DMS53 (cell line): ENCODE data around the gene CHRNB4.
"Not testable (repeated sequence)": the region's sequence is repeated elsewhere in the genome, so short reads cannot be mapped to it uniquely, and the experiment has no call there.

Source experiments
- DNase-seq: peaks from one replicate; lab custom pipeline; 2025; lab: John Stamatoyannopoulos, UW

The CHRNB4 gene

DNA sequence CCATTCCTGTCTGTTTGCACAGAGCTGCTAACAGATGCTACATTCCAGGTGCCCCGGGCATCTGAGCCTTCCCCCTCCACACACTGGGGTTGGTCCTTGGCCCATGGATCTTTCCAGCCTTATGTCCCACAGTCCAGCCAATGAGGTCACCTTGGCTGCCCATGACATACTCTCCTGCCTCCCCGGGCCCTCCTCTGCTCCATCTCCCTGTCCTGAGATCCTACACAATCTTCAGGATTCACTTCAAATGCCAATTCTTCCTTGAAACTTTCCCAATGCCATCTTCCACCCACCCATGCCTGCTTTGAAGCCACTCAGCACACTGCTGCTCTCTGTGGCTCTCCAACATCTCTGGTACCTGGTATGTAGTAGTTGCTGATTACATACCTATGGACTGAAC is 24.5 kb downstream of the CHRNB4 start:
- no peak for DNase-seq

DNA sequence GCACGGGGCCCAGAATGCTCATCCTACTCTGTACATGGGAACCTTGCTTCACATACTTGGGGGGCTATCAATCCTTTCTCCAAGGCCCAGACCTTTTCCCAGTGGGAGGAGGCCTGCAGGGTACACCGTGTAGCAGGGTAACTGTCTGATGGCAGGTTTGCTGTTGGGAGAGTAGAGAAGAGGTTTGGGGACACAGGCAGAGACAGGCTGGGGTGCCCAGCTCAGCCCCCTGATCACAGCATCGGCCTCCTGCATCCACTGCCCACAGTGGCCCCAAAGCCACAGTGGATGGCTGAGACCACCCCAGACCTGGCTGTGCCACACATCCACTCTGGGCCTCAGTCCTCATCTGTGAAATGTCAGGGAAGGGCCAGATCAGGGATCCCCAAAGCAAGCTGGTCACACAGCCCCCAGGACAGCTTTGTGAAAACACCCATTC is 25.8 kb downstream of the CHRNB4 start:
- DNase-seq, result no peak

DNA sequence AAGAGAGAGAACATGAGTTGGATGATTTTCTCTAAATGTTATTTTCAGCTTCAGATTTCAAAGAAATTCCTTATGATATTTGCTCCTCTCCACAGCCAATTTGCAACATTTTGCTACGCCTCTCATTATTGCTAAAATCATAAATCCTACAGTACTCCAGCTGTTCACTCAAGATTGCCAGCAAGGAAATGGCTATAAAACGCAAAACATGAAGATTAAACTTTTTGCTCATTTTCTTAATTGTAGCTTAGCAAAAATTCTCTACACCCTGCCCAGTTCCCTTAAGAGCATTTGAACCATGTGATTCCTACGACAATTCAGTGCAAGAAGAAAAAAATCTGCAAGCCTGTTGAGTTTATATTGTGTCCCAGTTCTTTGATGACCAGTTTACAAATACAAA is 27.0 kb downstream of the CHRNB4 start:
- DNase-seq, result no peak

DNA sequence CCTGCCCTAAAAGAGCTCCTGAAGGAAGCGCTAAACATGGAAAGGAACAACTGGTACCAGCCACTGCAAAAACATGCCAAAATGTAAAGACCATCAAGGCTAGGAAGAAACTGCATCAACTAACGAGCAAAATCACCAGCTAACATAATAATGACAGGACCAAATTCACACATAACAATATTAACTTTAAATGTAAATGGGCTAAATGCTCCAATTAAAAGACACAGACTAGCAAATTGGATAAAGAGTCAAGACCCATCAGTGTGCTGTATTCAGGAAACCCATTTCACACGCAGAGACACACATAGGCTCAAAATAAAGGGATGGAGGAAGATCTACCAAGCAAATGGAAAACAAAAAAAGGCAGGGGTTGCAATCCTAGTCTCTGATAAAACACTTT is 31.5 kb downstream of the CHRNB4 start:
- DNase-seq, result not testable (repeated sequence)

DNA sequence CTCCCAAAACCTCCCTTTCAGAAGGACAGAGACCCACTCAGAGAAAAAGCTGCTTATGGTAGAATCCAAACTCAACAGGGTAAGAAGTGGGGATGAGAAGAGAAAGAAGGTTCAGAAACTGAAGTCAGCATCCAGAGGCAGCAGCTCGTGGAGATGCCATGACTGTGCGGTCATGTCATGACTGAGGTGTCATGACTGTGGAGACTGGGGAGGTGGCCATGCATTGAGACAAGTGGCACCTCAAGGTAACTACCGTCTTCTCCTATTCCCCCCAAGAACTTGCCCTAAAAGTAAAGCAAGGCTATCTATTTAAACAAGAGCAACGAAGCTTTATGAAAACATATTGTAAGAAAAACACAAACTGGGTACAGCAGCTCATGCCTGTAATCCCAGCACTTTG is 35.3 kb downstream of the CHRNB4 start:
- no peak for DNase-seq

DNA sequence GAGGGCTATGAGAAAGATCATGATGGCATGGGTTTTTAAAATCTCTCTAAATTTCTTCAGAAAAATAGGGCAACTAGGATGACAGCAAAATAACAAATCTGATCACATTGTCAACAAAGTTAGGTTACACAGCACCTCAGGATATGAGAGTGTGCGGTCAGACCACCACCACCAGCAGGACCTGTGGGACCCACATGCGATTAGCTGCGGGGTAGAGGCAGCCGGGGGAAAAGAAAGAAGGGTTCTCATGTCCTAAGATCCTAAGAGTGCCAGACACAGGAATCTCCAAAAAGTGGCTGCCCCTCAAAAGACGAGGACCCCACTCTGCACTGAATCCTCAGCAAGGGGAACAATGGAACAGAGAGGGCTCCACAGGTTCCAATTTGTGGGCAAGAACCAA is 35.8 kb downstream of the CHRNB4 start:
- no peak for DNase-seq

DNA sequence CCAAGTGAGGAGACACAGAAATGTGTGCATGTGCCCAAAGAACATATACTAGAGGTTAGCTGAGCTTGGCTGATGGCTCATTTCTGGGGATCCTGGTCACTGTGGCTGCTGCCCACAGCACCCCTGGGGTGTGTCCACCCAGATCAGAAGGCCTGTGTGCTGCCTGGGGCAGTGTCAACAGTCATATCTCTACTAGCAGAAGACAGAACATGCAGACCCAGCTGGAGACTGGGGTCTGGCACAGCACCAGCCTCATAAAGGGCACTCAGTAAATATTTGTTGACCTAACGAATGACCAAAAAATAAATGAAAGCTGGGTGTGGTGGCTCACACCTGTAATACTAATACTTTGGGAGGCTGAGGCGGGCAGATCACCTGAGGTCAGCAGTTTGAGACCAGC is 36.6 kb downstream of the CHRNB4 start:
- DNase-seq, result no peak

DNA sequence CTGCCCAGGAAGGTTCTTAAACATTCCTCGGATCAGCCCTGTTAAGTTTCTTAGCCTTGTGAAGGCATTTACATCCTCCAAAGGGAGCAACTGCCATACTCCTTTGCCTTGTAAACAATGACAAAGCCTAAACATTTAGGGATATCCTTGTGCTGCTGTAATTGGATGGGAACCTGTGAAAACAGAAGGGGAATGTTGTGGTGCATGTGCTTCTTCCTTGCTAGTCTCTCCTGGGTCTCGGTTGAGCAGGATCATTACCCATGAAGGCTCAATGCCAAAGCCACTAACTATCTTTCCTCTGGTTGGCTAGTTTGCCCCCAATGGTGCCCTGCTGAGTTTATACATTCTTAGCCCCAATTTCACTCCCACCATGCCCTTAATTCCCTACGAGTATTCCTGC is 37.5 kb downstream of the CHRNB4 start:
- DNase-seq, result no peak

DNA sequence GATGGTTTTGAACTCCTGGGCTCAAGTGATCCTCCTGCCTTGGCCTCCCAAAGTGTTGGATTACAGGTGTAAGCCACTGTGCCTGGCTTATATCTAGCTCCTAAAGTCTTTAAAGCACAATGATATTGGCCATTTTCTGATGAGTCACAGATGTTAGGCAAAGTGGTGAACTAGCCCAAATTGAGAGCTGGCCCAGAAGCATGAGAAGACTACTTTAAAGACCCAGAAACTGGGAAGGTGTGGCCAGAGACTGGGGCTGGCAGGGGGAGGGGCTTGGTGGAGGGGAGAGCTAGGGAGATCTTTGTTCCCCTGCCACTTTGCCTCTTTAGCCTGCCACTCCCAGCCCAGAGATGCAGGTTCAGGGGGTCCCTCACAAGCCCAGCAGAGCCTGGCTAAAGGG is 41.8 kb downstream of the CHRNB4 start:
- no peak for DNase-seq

DNA sequence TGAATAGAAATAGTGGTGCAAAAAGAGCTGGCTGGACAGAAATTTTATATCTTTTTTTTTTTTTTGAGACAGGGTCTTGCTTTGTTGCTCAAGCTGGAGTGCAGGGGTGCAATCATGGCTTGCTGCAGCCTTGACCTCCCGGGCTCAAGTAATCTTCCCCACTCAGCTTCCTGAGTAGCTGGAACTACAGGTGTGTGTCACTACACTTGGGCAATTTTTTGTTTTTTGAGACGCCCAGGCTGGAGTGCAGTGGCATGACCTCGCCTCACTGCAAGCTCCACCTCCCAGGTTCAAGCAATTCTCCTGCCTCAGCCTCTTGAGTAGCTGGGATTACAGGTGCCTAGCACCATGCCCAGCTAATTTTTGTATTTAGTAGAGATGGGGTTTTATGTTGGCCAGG is 42.7 kb downstream of the CHRNB4 start:
- no peak for DNase-seq

DNA sequence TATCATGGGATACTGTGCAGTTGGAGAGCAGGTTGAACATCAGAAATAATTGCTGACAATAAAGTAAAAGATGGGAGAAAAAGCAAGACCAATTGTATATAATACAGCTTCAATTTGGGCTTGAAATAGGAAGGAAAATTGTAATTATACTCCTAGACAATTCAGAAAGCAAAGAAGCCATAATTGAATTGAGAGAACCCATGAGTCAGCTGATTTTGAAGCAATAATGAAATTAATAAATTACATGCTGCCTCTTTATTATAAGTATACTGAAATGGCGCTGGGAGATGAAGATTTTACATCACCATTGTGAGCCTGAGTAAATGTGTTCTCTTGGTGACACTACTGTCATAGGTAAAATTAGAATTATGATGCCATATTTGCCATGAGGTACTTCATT is 43.4 kb downstream of the CHRNB4 start:
- no peak for DNase-seq

DNA sequence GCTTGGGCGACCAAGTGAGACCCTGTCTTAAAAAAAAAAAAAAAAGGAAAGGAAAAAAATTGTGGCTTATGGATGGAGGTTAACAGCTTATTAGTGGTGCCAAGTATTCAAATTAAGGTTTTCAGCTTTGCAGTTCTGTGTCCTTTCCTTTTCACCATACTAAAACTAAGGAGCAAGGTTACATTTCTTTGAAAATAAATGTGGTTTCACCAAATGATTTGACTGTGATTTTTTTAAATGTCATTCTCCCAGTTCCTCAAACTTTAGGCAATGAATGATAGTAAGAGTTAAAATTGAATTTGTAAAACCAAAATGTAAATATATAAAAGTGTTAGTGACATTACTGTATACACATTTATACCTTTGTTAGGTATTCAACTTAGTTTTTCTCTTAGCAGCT is 66.1 kb downstream of the CHRNB4 start:
- DNase-seq, result no peak
